Suppressor macrophage treated with lipopolysaccharide for 4 hours (primary cell): ENCODE measurements around the gene SAMD8.

Source experiments
- DNase-seq: peaks from one replicate; pipeline ENCODE4 v3.0.0-alpha.2; 2020

Gene SAMD8

DNA sequence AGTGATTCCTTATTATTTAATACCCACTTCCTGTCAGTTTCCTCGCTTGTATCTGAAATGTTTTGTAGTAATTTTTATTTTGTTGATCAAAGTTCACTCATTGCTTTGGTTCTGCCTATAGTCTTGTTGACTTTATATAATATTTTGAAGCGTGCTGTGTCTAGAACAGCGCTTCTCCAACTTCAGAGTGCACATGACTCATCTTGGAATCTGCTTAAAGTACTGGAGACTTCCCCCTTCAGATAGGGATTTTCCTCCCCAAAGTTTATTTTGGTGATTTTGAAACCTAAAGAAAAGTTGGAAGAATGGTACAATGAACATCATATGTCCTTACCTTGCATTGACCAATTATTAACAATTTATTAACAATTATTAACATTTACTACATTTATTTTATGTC lies 118.5 kb downstream of the SAMD8 start:
- peak; percentile 33 for DNase-seq

DNA sequence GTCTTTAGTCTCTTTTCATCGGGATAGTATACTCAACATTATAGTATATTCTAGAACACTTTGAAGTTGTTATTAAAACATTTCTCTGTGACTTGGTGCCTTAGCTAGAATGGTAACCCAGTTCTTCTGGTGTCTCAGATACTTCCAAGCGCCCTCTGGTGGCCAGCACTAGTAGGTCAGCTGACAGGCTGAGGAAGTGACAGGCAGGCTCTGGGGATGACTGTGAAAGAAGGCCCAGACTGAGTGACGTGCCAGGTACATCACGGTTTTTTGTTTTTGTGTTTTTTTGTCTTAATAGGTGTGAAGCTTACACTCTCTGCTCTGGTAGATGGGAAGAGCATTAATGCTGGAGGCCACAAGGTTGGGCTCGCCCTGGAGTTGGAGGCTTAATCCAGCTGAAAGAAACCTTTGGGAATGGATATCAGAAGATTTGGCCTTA lies 119.2 kb downstream of the SAMD8 start:
- peak; percentile 94 for DNase-seq
